Measurements from ENCODE around the gene UBE3A. TPM values are rescaled to one million over a fixed set of nuclear protein-coding genes. Genes with fewer than 3 reads are reported as not detected.

Gene UBE3A
- polyA plus RNA-seq, 4 donors: 82.6 to 112 (median 94.6) TPM

- no peak for DNase-seq (ENCODE audit: low read depth in 4 of 4, low spot score in 2 of 4)
Observed at GRCh38 chr15:25339431-25339830, 99.4 kb downstream of the UBE3A start.

- DNase-seq (ENCODE audit: low read depth in 4 of 4, low spot score in 2 of 4): no peak
Observed at GRCh38 chr15:25335279-25335678, 103.5 kb downstream of the UBE3A start.

- DNase-seq (ENCODE audit: low read depth in 4 of 4, low spot score in 2 of 4): no peak
Observed at GRCh38 chr15:25333049-25333448, 105.8 kb downstream of the UBE3A start.

GRCh38 chr15:25332306-25332705 lies 106.5 kb downstream of the UBE3A start:
- no peak for DNase-seq (ENCODE audit: low read depth in 4 of 4, low spot score in 2 of 4)

- no peak for DNase-seq (ENCODE audit: low read depth in 4 of 4, low spot score in 2 of 4)
Observed at GRCh38 chr15:25331860-25332259, 107.0 kb downstream of the UBE3A start.

GRCh38 chr15:25331404-25331803 lies 107.4 kb downstream of the UBE3A start:
- DNase-seq (ENCODE audit: low read depth in 4 of 4, low spot score in 2 of 4): no peak

GRCh38 chr15:25329696-25330095 lies 109.1 kb downstream of the UBE3A start:
- no peak for DNase-seq (ENCODE audit: low read depth in 4 of 4, low spot score in 2 of 4)

- no peak for DNase-seq (ENCODE audit: low read depth in 4 of 4, low spot score in 2 of 4)
Observed at GRCh38 chr15:25327686-25328085, 111.1 kb downstream of the UBE3A start.

GRCh38 chr15:25325187-25325586 lies 113.6 kb downstream of the UBE3A start:
- no peak for DNase-seq (ENCODE audit: low read depth in 4 of 4, low spot score in 2 of 4)

- DNase-seq (ENCODE audit: low read depth in 4 of 4, low spot score in 2 of 4): no peak
Observed at GRCh38 chr15:25323420-25323819, 115.4 kb downstream of the UBE3A start.

GRCh38 chr15:25287823-25288222 lies 151.0 kb downstream of the UBE3A start:
- no peak for DNase-seq (ENCODE audit: low read depth in 4 of 4, low spot score in 2 of 4)

Data from left renal cortex interstitium (tissue), 4 donors.